ENCODE data around the gene MDH1B.

MDH1B gene

DNA sequence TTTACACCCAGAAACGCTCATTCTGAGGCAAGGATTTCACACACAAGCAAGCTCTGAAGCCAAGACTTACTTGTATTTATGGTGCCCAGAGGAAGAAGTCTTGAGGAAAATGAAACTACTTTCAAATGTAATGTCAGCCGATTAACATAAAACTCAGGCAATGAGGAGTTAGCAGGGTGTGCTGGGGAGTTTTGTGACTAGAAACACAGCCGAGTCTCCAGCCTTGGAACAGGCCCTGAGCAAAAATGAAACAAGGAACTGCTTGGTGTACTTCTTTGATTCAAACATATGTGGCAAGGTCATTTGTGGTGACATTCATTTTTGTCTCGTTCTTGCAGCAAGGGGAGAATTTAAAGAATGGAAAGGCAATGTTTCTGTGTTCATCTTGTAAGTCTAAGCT is 51.4 kb downstream of the MDH1B start:
- H3K36me3 ChIP-seq (ENCODE audit: low read length): no peaks in the 10 kb centered on the region
- H3K79me2 ChIP-seq (ENCODE audit: insufficient read depth, low read length): no peaks in the 10 kb centered on the region
- TF ChIP-seq, protein P1, sequence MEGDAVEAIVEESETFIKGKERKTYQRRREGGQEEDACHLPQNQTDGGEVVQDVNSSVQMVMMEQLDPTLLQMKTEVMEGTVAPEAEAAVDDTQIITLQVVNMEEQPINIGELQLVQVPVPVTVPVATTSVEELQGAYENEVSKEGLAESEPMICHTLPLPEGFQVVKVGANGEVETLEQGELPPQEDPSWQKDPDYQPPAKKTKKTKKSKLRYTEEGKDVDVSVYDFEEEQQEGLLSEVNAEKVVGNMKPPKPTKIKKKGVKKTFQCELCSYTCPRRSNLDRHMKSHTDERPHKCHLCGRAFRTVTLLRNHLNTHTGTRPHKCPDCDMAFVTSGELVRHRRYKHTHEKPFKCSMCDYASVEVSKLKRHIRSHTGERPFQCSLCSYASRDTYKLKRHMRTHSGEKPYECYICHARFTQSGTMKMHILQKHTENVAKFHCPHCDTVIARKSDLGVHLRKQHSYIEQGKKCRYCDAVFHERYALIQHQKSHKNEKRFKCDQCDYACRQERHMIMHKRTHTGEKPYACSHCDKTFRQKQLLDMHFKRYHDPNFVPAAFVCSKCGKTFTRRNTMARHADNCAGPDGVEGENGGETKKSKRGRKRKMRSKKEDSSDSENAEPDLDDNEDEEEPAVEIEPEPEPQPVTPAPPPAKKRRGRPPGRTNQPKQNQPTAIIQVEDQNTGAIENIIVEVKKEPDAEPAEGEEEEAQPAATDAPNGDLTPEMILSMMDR (IDR thresholded peaks at IDR 0.05; ENCODE audit: insufficient read depth, low read length, poor library complexity, severe bottlenecking): no peak
- TF ChIP-seq EZH2phosphoT487 (conservative IDR thresholded peaks at IDR 0.05; ENCODE audit: low read length): no peak
- H3K9me2 ChIP-seq (replicated peaks; ENCODE audit: insufficient read depth, low read length): no peaks in the 10 kb centered on the region
- no peak overlapping the region for H3K4me2 ChIP-seq (ENCODE audit: low read depth, low read length, poor library complexity, severe bottlenecking)
- H3F3A ChIP-seq (ENCODE audit: insufficient read depth): no peaks in the 10 kb centered on the region
- no peak overlapping the region for H3K4me3 ChIP-seq (ENCODE audit: insufficient read depth, low read length, poor library complexity, severe bottlenecking)
- no peaks in the 10 kb centered on the region for H4K20me1 ChIP-seq (ENCODE audit: low read depth, low read length)
- no peaks in the 10 kb centered on the region for H3K27me3 ChIP-seq (ENCODE audit: low read length)
- no peak overlapping the region for H2AFZ ChIP-seq (ENCODE audit: low read depth, low read length, severe bottlenecking)
- no peak overlapping the region for H3K27ac ChIP-seq (ENCODE audit: low read depth, low read length)
- no peak overlapping the region for H3K9ac ChIP-seq (ENCODE audit: low read length)
- no peaks in the 10 kb centered on the region for H3K9me3 ChIP-seq (ENCODE audit: insufficient read depth, low read length)

DNA sequence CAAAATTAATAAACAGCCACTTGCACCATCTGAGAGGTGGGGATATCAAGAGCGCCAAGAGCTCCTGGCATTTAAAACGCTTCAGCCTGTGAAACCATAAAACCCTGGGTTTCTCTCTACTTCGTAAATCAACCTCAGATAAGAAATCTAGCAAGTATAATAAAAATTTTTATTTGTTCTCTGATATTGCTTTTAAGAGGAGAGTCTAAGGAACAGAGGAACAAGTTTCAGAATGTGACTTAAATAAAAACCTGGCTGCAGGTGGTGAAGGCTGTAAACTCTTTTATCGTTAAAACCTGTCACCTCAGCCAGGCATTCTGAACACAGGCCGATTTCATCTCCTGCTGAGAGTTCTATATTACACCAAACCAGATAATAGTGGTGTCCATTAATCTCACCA is 56.8 kb downstream of the MDH1B start:
- no peak overlapping the region for H3K9ac ChIP-seq (ENCODE audit: low read length)
- TF ChIP-seq EZH2phosphoT487 (conservative IDR thresholded peaks at IDR 0.05; ENCODE audit: low read length): no peak
- TF ChIP-seq, protein P1 (IDR thresholded peaks at IDR 0.05; ENCODE audit: insufficient read depth, low read length, poor library complexity, severe bottlenecking): no peak
- no peak overlapping the region for H3K4me3 ChIP-seq (ENCODE audit: insufficient read depth, low read length, poor library complexity, severe bottlenecking)
- no peaks in the 10 kb centered on the region for H3K9me3 ChIP-seq (ENCODE audit: insufficient read depth, low read length)
- H3K36me3 ChIP-seq (ENCODE audit: low read length): no peaks in the 10 kb centered on the region
- H4K20me1 ChIP-seq (ENCODE audit: low read depth, low read length): no peaks in the 10 kb centered on the region
- no peaks in the 10 kb centered on the region for H3K9me2 ChIP-seq (replicated peaks; ENCODE audit: insufficient read depth, low read length)
- H3K27ac ChIP-seq (ENCODE audit: low read depth, low read length): no peak overlapping the region
- H3F3A ChIP-seq (ENCODE audit: insufficient read depth): no peaks in the 10 kb centered on the region
- no peak overlapping the region for H2AFZ ChIP-seq (ENCODE audit: low read depth, low read length, severe bottlenecking)
- H3K27me3 ChIP-seq (ENCODE audit: low read length): no peaks in the 10 kb centered on the region
- no peak overlapping the region for H3K4me2 ChIP-seq (ENCODE audit: low read depth, low read length, poor library complexity, severe bottlenecking)
- no peaks in the 10 kb centered on the region for H3K79me2 ChIP-seq (ENCODE audit: insufficient read depth, low read length)

DNA sequence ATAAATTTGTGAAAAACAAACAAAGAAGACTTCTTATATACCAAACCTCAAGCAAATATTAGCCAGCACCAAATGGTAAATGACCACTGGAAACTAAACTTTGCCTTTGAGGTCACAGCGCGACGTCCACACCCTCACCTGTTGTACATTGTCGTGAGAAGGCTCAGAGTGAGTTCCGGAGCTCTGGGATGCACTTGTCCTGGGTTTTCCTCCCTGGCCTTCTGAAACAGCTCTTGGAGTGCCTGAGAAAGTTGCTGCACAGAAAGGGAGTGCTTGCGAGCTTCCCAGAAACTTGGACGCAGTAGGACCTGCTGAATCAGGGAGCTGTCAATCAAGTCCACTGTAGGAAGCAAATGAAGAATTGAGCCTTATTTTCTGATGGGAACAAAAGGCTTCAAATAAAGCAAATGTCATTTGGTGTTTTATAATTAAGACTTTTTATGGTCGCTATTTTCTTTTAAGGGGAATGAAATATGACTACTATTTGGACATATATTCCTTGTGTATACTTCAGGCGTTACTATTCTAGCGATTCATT is 57.9 kb downstream of the MDH1B start:
- TF ChIP-seq, protein P1 (IDR thresholded peaks at IDR 0.05; ENCODE audit: insufficient read depth, low read length, poor library complexity, severe bottlenecking): no peak
- TF ChIP-seq EZH2phosphoT487 (conservative IDR thresholded peaks at IDR 0.05; ENCODE audit: low read length): no peak
- H3K27ac ChIP-seq (ENCODE audit: low read depth, low read length): no peak overlapping the region
- H3K27me3 ChIP-seq (ENCODE audit: low read length): no peaks in the 10 kb centered on the region
- no peaks in the 10 kb centered on the region for H3K79me2 ChIP-seq (ENCODE audit: insufficient read depth, low read length)
- no peak overlapping the region for H2AFZ ChIP-seq (ENCODE audit: low read depth, low read length, severe bottlenecking)
- H3K4me3 ChIP-seq (ENCODE audit: insufficient read depth, low read length, poor library complexity, severe bottlenecking): no peak overlapping the region
- no peaks in the 10 kb centered on the region for H3K9me3 ChIP-seq (ENCODE audit: insufficient read depth, low read length)
- no peaks in the 10 kb centered on the region for H3K36me3 ChIP-seq (ENCODE audit: low read length)
- no peaks in the 10 kb centered on the region for H3F3A ChIP-seq (ENCODE audit: insufficient read depth)
- H3K4me2 ChIP-seq (ENCODE audit: low read depth, low read length, poor library complexity, severe bottlenecking): no peak overlapping the region
- H4K20me1 ChIP-seq (ENCODE audit: low read depth, low read length): no peaks in the 10 kb centered on the region
- no peak overlapping the region for H3K9ac ChIP-seq (ENCODE audit: low read length)
- no peaks in the 10 kb centered on the region for H3K9me2 ChIP-seq (replicated peaks; ENCODE audit: insufficient read depth, low read length)

Data from SU-DHL-6 (cell line).